CD4-positive, alpha-beta T cell treated with Interleukin-6 for 4 hours (primary cell): Measurements from ENCODE around the gene MAP1LC3B2.

ENCODE experiments used
- DNase-seq: peaks from one replicate; pipeline ENCODE4 v3.0.0-alpha.2; 2020; ENCODE audit warnings: mixed read lengths

The MAP1LC3B2 gene

DNA sequence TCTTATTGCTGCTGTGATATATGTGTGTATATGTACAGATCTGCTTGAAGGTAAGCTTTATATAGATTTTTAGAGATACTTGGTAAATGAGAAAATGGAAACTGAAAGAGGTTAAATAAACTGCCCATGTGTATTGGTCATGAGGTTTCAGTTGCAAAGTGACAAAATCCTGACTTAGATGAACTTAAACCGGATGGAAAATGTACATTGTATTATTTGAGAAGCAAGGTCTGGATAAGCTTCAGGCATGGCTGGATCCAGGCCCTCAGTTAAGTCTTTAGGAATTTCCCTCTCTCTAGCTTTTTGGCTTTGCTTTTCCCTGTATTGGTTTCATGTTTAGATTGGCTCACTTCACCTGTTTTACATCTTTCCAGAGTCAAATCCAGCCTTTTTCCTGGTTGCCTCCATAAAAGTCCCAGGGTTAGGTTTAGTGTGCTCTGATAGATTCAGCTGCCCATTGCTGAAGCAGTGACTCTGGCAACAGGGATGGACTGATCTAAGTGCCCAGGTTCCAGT lies 21.0 kb upstream of the MAP1LC3B2 start:
- DNase-seq: no peak

DNA sequence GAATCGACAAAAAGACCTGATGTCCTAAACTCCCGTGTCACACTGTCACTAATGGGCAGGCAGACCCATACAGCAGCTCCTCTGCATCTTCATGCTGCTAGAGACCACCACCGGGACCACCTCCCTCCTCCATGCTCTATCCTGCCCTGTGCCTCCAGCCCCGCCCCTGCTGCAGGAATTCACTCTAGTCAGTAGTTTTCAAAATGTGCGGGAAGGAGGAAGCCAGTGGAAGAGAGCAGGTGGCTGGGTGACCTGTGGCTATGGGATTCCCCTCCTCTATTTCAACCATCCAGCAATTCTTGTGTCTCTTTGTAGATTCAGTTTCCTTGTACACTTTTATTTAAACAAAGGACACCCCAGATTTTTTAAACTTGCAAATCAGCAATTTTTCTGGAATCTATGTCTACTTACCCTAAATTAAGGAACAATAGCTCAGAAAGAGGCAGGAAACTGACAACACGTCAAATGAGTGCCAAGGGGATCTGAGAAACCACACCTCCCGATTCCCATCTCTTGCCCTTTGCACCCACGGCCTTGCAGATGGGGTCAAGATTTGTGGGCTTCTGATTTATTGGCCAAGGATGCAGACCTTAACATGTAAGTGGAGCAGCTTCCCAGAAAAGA lies 20.4 kb upstream of the MAP1LC3B2 start:
- no peak for DNase-seq

DNA sequence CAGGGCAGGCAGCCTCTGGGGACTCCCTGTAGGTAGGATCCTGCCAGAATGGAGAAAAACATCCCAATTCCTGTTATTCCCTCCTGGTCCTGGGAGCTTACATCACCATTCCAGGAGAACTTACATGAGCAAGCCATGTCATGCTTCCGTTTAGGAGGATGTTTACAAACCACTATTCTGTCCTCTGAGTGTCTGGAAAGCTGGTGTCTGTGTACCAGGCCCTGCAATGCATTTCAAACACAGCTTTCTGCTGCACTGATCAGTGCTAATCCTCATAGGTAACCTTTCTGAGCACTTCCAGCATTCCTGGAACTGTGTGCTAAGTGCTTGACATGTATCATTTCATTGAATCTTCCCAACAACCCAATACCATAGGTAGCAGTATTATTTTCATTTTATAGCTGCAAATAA lies 19.8 kb upstream of the MAP1LC3B2 start:
- DNase-seq: no peak

DNA sequence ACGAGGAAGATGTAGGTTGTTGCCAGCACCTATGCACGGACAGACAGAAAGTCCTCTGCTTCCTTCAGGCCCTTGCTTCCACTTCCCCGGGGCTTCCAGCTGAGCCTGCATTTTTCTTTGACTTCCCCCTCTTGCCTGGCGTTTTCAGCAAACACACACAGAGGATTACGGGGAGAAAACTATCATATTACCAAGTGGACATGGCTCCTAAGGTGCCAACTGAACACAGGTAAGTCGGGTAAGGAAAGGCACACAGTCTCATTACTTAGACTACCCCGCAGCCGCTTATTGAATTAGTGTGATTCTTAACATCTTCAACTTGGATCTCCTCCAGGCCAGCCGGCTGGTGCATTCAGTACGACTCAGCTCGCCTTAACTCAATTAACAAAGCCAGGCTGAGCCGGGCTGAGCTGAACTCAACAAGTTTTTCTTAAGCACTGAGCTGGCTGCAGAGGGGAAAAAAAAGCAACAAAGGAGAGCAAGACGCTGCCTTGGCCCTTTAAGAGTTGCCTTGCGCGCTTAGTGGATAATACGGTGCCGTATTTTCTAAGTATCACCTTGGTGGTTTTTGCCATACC lies 19.2 kb upstream of the MAP1LC3B2 start:
- DNase-seq: no peak

DNA sequence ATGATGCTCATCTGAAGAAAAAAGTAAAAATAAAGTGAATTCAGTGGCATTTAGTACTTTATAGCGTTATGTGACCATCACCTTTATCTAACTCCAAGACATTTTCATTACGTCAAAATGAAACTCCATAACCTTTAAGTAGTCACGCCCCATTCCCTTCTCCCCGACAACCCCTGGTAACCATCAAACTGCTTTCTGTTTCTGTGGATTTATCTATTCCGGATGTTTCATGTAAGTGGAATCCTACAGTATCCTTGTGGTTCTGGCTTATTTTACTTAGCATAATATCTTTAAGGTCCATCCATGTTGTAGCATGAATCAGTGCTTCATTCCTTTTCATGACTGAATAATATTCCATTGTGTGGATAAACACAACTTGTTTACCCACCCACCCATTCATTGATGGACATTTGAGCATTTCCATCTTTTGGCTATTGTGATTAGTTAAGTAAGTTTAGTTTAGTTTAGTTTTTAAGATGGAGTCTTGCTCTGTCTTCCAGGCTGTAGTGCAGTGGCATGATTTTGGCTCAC lies 18.5 kb upstream of the MAP1LC3B2 start:
- DNase-seq: no peak

DNA sequence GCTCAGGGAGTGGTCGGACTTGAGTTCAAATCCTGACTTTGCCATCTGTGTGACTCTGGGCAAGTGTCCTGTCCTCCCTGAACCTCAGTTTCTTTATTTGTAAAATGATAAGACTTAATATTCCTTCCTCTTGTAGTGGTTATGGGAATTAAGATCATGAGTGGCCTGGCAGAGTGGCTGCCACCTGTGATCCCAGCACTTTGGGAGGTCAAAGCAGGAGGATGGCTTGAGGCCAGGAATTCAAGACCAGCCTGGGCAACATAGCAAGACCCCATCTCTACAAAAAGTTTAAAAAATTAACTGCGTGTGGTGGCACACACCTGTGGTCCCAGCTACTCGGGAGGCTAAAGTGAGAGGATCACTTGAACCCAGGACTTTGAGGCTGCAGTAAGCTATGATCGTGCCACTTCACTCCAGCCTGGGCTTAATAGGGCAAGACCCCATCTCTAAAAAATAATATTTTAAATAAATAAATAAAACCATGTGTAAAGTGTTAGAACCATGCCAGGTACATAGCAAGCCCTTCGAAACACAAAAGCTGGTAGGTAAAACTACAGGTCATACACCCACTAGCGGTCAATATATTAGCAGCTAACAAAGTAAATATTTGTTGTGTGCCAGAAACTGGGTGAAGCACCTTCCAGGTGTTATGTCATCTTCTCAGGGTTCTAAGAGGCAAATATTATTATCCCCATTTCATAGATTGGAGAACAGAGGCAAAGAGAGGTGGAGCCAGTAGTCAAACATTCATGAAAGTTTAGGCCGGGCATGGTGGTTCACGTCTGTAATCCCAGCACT lies 17.4 kb upstream of the MAP1LC3B2 start:
- DNase-seq: no peak

DNA sequence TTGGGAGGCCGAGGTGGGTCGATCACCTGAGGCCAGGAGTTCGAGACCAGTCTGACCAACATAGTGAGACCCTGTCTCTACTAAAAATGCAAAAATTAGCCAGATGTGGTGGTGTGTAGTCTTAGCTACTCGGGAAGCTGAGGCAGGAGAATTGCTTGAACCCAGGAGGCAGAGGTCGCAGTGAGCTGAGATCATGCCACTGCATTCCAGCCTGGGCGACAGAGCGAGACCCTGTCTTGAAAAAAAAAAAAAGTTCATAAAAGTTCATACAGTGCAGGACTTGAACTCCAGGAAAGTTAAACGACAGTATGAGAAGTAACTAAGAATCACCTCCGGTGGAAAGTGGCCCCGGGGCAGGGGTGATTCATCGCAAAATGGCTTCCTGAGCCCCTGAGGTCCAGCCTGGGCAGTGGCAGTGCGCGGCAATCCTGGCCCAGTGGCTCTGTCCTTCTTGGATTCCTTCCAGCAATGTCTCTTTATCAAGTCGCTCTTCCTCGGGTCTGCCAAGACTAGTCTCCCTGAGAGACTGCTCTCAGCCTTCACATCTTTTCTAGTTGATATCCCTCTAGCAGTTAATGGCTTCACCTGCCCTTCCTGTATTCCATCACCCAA lies 16.7 kb upstream of the MAP1LC3B2 start:
- DNase-seq: no peak

DNA sequence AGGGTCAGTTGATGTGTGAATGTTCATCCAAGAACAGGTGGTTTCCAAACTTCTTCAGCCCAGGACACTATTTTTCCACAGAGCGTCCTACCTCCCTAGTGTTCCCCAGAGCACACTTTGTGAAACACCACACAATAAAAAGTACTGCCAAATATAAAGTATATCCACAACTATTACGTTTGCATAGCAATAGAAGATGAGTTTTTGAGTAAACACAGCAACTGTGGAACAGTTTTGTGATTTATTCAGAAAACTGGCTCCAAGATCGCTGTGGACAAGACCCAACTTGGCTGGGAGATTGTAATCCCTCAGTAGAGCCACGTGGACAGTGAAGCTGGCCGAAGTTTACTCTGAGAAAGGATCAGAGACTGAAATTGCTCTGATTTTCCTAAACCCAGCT lies 14.5 kb upstream of the MAP1LC3B2 start:
- DNase-seq: no peak

DNA sequence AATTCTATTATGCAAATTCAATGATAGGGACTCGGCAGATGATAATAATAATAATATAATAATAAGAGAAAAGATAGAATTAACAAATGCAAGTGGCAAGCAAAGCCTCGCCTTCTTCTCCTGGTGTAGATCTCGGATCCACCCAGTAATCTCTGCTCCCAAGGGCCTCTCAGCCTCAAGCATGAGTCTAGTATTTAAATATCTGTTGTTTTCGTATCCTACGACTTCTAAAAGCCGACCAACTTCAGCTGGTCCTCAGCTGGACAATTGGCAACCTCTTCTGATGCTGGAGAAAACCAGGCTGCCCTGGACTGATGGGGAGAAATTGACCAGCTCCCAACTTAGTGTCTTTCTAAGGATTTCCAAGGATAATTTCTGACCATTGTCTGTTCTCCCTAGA lies 14.0 kb upstream of the MAP1LC3B2 start:
- no peak for DNase-seq

DNA sequence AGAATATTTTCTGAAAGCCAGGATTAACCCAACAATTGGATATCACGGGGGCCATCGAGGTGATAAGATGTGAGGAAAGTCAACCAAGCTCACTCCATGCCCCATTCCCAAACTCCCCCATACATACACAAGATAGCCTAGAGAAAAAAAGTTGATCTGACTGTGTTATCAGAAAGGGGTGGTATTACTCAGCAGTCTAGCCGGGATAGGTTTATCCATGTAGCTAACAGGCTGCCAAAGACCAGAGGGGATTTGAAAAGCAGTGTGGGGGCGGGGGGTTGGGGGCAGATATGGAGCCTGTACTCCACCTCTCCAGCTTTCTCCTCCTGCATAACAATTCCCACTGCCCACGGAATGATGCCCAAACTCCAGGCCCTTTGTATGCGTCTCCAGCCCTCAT lies 13.2 kb upstream of the MAP1LC3B2 start:
- no peak for DNase-seq

DNA sequence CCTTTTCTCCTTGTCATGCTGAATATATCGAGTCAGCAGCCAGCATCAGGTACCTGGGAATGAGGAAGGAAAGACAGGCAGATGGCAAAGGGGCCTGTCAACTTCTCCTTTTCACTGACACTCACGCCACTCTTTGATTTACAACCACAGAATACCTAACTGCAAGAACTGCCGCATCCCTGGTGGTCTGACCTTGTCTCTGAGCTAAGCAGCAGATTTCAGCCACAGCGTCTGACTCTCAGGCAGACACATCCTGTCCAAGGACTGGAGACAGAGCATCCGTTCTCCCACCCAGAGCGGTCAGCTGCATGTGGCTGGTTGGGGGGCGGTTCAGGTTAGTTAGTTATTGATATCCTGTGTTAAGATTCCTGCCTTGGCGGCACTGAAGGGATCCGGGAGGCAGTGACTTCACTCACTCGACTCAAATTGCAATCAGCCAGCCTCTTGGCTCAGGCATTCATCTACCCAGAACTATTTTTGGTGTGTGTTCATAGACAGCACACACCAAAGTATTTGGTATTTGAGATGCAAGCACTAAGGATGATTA lies 11.2 kb upstream of the MAP1LC3B2 start:
- DNase-seq: no peak

DNA sequence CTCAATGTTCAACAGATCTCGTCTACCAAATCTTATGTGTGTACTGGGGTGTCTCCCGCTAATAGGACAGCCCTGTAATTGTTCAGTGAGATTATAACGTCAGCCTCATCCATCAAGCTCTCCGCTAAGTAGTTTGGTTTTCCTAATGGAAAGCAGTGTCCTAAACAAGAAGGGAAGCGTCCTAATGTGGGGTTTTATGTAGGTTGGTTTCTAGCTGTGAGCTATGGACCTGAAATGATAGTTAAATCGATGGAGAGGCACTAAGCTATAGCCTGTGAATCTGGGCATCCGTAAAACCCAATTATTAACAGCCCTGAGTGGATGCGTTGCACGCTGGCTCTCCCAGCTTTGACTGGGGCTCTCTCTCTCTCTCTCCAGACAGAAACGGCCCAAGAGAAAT lies 9.2 kb upstream of the MAP1LC3B2 start:
- DNase-seq: no peak

DNA sequence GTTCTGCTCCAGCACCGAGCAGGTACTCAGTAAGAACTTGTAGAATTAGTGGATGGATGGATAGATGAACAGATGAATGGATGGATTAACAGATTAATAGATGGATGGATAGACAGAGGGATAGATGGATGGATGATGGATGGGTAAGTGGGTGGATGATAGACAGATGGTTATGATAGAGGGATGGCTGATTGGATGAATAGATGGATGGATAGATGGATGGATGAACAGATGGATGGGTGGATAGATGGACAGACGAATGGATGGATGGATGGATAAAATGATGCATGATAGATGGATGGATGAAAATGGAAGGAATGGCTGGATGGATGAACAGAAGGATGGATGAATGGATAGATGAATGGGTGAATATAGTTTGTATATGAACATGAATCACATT lies 8.0 kb upstream of the MAP1LC3B2 start:
- DNase-seq: no peak

DNA sequence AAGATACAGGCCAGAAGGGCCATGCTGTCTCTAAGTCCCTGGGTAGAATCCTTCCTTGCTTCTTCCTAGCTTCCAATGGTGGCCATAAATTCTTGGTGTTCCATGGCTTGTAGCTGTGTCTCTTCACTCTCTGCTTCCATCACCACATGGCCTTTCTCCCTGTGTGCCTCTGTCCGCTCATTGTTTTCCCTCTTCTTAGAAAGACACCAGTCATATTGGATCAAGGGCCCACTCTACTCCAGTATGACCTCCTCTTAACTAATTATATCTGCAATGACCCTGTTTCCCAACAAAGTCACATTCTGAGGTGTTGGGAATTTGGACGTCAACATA lies 7.6 kb upstream of the MAP1LC3B2 start:
- DNase-seq: no peak

DNA sequence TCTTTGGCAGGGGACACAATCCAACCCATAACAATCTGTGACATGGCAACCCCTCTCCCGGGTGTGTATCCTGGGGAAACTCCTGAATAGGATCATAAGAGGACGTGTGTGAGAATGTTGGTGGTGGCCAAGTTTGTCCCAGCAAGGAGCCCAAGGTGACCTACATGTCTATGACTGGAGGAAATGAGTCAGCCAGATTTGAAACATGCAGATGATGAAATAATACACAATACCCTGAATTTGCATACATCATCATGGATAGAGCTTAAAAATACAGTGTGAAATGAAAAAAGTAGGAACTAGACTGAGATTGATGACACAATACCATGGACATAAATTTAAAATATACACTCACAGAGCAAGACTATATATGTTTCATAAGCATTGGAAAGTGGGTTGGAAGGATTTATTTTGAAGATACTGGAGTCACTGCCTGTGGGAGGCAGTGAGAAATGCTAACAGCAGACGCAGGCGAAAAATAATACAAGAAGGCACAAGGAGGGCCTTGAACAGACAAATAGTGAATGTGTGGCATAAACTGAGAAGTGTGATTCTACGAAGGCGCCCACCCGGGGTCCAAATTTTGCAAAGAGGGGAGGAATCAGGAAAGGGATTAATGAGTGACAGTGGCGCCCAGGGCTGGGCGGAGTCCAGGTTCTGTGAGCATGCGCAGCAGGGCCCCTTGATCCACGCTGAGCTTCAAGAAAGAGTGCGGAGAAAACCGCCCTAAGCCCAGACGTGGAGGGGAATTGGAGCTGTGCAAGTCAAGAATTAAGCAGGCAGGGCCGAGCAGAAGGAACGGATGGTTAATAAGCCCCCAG lies 7.0 kb upstream of the MAP1LC3B2 start:
- DNase-seq: no peak

DNA sequence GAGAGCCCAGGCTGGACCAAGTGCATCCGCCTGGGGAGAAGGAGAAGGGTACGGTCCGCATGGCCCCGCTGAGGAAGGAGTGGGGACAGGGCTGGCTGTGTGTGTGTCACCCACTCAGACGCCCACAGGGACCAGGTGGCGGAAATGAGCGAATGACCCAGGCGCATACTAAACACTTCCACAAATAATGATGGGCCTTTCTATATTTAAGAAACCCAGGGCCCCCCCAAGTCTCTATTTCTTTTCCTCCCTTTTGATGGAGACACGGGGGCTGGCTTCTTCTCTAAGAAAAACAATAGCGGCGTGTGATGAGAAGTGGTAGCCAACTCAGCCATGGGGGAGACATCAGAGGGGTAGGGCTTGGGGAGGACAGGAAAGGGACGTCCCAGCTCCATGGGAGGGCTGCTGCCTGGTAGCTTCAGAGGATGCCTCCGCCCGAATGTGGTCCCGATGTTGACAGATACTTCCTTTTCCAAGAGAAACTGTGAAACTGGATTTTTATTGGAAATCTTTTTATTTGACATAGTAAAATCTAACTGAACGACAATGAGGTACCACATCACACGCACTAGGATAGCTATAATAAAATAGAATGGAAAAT lies 6.3 kb upstream of the MAP1LC3B2 start:
- no peak for DNase-seq

DNA sequence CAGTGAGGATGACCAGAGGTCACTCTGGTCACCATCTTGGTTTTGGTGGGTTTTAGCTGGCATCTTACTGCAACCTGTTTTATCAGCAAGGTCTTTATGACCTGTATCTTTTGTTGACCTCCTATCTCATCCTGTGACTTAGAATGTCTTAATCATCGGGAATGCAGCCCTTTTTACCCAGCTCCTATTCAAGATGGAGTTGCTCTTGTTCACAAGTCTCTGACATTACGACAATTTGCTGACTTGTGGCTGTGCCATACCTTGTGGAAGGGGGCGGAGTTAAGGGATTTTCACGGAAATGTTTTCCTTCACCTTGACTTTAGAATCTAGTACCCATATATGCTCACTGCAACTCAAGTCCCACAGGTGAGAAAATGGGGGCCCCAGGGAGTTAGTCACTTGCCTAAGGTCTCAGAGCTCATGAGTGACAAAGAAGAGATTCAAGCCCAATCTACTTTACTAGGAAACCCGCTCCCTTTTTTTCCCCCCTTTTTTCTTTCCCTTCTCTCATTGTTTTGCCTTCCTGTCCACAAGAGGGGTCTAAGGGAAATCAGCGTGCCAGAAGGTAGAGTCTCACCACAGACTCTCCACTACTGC lies 2.7 kb upstream of the MAP1LC3B2 start:
- no peak for DNase-seq

DNA sequence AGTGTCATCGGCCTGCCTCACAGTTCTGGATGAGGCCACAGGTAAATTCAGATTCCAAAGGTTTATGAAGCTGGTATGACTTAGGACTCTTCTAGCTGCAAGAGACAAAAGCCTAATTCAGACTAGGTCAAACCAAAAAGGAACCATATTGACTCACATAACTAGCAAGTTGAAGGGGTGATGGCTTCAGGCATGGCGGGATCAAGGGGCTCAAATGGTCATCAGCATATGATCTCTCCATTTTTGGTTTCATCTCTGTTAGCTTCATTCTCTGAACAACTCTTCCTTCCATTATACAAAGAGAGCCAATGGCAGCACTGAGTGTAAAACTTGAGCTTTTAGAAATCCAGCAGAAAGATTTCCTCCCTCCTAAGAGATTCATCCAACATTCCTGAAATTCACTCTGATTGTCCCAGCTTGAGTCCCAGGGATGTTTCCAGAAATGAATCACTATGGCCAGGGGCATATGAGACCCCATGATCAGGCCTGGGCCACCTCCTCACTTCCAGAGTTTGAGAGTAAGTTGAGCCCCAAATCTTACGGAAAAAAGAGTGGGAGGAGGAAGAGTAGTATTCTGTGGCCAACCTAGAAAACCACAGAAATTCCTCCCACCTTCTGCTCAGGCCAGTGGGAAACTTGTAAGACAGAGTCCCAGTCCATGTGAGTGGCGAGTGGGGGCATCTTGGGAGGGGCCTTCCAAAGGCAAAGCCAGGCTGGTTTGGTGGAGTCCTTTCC lies 2.0 kb upstream of the MAP1LC3B2 start:
- no peak for DNase-seq

DNA sequence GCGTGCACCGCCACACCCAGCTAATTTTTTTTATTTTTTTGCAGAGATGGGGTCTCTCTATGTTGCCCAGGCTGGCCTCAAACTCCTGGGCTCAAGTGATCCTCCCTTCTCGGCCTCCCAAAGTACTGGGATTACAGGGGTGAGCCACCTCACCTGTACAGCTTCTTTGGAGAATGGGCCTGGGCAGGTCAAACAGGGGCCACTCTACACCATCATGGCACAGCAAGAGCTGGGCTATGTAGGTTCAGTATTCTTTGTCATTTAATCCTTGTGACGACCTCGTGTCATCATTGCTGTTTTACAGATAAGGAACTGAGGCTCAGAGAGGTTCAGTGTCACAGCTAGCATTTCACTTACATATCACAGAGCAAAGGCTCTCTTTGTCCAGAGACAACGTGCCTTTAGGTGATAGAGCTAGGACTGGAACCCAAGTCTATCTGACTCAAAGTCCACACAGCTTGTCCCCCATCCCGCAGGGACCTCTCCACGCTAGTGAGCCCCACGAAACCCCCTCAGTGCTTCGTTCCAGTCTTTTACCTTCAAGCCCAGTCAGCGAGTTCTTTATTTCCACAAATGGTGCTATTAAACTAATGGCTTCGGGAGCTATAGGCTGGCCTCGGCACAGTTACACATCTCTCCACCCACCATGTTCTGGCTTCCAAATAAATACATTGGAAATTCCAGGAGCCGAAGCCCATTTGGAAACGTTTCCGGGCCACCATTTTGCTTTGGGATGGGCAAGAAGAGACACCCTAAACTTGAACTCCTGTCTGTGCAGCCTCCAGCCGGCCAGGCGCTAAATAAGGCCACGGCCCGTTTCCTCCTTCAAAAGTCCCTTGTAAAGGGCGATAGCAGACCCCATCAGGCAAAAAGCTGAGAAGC lies 660 bp upstream of the MAP1LC3B2 start:
- no peak for DNase-seq
